CD4-positive, alpha-beta T cell (primary cell): ENCODE results near the gene PINK1. TPM values are rescaled to one million over a fixed set of nuclear protein-coding genes. Genes with fewer than 3 reads are reported as not detected.
"Not testable (repeated sequence)": the region's sequence is repeated elsewhere in the genome, so short reads cannot be mapped to it uniquely, and the experiment has no call there.

Source experiments
- ATAC-seq: fragments of 200-7000 bp; cut with Tn5 transposase; one replicate; pipeline ENCODE4 v1.10.0; 2022; ENCODE audit warnings: mild to moderate bottlenecking; ENCODE audit not compliant: poor library complexity
- CTCF ChIA-PET: fragments of 350-600 bp; sonication (Branson Sonifier 250); formaldehyde crosslinking; loops from one replicate; lab custom pipeline; 2021; ENCODE audit warnings: antibody characterized with exemption, inconsistent platforms; lab: Charles Lee
- POLR2A ChIA-PET: fragments of 350-600 bp; sonication (Branson Sonifier 250); formaldehyde crosslinking; loops from one replicate; lab custom pipeline; 2021; ENCODE audit warnings: antibody characterized with exemption, inconsistent platforms; lab: Charles Lee
- DNase-seq, 14 experiments: peaks; one replicate each; pipeline ENCODE4 v3.0.0-alpha.2; 2013 to 2020; ENCODE audit warnings: mixed read lengths in 2 of 14
- H3K27ac ChIP-seq, 2 donors: one replicate each; pipeline versions ENCODE4 v1.5.1 to v1.7.0; 2013; ENCODE audit warnings: low read length in 2 of 2, low read depth in 1 of 2, mild to moderate bottlenecking in 1 of 2
- H3K27me3 ChIP-seq, 2 experiments: 1 replicate in 1 of 2; 2 replicates in 1 of 2; pipeline versions ENCODE4 v1.6.1 to v1.7.0; 2013; ENCODE audit warnings: low read length in 2 of 2, control low read depth in 1 of 2, mild to moderate bottlenecking in 1 of 2, moderate library complexity in 1 of 2; ENCODE audit not compliant: insufficient read depth in 2 of 2, control insufficient read depth in 1 of 2
- H3K36me3 ChIP-seq: one replicate; pipeline ENCODE4 v1.6.1; 2013; ENCODE audit warnings: low read length, control low read depth; ENCODE audit not compliant: insufficient read depth
- H3K4me1 ChIP-seq: one replicate; pipeline ENCODE4 v1.6.1; 2013; ENCODE audit warnings: low read length, control low read depth; ENCODE audit not compliant: insufficient read depth
- H3K4me3 ChIP-seq: one replicate; pipeline ENCODE4 v1.5.1; 2013; ENCODE audit warnings: mild to moderate bottlenecking, low read length, moderate library complexity
- H3K9me3 ChIP-seq, 2 experiments: 1 replicate in 1 of 2; 2 replicates in 1 of 2; pipeline versions ENCODE4 v1.6.1 to v1.7.0; 2013; ENCODE audit warnings: low read length in 2 of 2, mild to moderate bottlenecking in 2 of 2, control low read depth in 1 of 2, moderate library complexity in 1 of 2; ENCODE audit not compliant: control insufficient read depth in 1 of 2, insufficient read depth in 1 of 2
- H3K27ac Mint-ChIP-seq: one replicate; pipeline ENCODE4 v1.8.0; 2020; ENCODE audit warnings: mixed read lengths
- H3K27me3 Mint-ChIP-seq: one replicate; pipeline ENCODE4 v1.8.0; 2021; ENCODE audit warnings: mixed read lengths
- H3K36me3 Mint-ChIP-seq: one replicate; pipeline ENCODE4 v1.8.0; 2021; ENCODE audit warnings: low read depth, mixed read lengths
- H3K4me1 Mint-ChIP-seq: one replicate; pipeline ENCODE4 v1.8.0; 2021; ENCODE audit warnings: low read depth, mixed read lengths
- H3K4me3 Mint-ChIP-seq: one replicate; pipeline ENCODE4 v1.8.0; 2020; ENCODE audit warnings: mild to moderate bottlenecking, mixed read lengths
- H3K9me3 Mint-ChIP-seq: one replicate; pipeline ENCODE4 v1.8.0; 2020; ENCODE audit warnings: mixed read lengths
- intact Hi-C, 2 experiments: fragments of 100-400 bp; cut with DNase I in 1 of 2; cut with micrococcal nuclease in 1 of 2; formaldehyde crosslinking; loops; one replicate each; pipeline versions ENCODE4 v1.15.1 to v1.9.0; 2023 to 2025; cut with DNase I, micrococcal nuclease
- total RNA-seq, 174 experiments: library from RNA in 2 of 174; stranded (reverse) in 2 of 174; gene quantifications; one replicate each; pipeline ENCODE4 v1.2.3 and lab custom pipeline; 2021 to 2026
- TF ChIP-seq, protein P1 (sequence below): fragments of 200-600 bp; IDR thresholded peaks from one replicate; pipeline ENCODE4 v1.8.0; 2022; ENCODE audit warnings: antibody characterized with exemption, mild to moderate bottlenecking

Gene PINK1
- total RNA-seq, 2 experiments from 2014 or later: 6.6 to 7.5 TPM

DNA sequence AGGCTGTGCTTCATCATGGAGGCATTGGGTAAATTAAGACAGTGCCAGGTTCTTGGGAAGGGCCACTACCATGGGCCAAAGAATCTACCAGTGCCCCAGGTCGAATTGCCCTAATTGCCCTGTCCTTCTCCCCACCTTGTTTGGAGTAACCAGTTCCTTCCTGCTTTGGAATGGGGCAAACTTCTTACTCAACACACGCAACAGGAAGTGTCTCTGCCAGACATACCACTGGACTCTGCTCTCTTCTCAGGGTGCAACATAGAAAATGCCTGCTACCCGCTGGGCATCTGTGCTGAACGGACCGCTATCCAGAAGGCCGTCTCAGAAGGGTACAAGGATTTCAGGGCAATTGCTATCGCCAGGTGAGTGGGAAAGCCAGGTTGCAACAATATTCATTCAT, 28.6 kb upstream of the PINK1 start:
- Mint-ChIP-seq H3K27me3 (peaks cover 15% of the 10 kb centered on the region), H3K9me3 (no peaks in the 10 kb centered on the region), H3K4me3 (no peak overlapping the region), H3K36me3 (no peaks in the 10 kb centered on the region), H3K4me1 (no peaks in the 10 kb centered on the region), H3K27ac (no peak overlapping the region)
- intact Hi-C loops: no loop called here
- H3K36me3 ChIP-seq: no peaks in the 10 kb centered on the region
- no peaks in the 10 kb centered on the region for H3K4me1 ChIP-seq
- no peaks in the 10 kb centered on the region for H3K9me3 ChIP-seq
- no peak overlapping the region for H3K4me3 ChIP-seq
- ChIA-PET CTCF (no interaction called here), POLR2A (no interaction called here)
- DNase-seq (no peak), ATAC-seq (no peak)
- no peaks in the 10 kb centered on the region for H3K27me3 ChIP-seq
- TF ChIP-seq, protein P1, sequence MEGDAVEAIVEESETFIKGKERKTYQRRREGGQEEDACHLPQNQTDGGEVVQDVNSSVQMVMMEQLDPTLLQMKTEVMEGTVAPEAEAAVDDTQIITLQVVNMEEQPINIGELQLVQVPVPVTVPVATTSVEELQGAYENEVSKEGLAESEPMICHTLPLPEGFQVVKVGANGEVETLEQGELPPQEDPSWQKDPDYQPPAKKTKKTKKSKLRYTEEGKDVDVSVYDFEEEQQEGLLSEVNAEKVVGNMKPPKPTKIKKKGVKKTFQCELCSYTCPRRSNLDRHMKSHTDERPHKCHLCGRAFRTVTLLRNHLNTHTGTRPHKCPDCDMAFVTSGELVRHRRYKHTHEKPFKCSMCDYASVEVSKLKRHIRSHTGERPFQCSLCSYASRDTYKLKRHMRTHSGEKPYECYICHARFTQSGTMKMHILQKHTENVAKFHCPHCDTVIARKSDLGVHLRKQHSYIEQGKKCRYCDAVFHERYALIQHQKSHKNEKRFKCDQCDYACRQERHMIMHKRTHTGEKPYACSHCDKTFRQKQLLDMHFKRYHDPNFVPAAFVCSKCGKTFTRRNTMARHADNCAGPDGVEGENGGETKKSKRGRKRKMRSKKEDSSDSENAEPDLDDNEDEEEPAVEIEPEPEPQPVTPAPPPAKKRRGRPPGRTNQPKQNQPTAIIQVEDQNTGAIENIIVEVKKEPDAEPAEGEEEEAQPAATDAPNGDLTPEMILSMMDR: no peak
- no peak overlapping the region for H3K27ac ChIP-seq

DNA sequence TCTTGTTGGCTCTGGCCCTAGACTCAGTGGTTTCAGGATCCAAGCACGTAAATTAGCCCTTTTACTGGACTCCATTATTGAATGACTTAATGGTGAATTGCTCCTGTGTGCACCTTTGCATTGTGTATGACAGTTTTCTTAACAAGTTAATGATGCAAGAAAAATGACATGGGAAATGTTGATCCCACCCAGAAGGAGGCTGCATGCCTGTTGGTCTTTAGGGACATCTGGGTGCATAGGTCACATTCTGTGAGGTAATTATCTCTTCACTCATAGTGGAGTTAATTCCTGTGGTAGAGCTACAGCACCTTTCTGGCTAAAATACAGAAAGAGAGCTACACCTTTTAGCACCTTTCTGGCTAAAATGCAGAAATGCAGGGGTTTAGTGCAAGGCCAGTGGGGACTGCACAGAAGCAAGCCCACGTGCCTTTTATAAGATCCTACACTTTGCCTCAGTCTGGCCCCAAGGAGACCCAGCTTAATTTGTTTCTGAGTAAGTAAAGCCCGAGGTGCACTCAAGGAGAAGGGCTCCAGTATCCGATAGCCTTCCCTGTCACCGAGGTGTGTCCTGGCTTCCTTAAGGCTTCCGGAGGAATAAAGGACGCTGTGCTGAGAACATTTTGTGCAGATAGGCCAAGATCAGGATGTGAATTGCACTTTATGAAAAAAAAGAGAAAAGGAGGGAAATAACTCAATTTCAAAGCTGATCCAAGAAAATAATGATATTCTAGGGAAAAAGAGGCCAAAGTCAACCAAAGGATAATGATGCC, 26.3 kb upstream of the PINK1 start:
- POLR2A ChIA-PET: interaction anchor here (0.6 kb wide), 1 partner anchor 72 kb away, joined by 3 read pairs; no protein-coding TSS in a partner anchor
- H3K9me3 Mint-ChIP-seq, H3K4me3 Mint-ChIP-seq, ATAC-seq, H3K4me1 ChIP-seq, H3K27ac Mint-ChIP-seq, H3K9me3 ChIP-seq, intact Hi-C loops, H3K27me3 ChIP-seq, H3K36me3 ChIP-seq, H3K4me1 Mint-ChIP-seq, H3K27ac ChIP-seq, H3K4me3 ChIP-seq, DNase-seq, H3K36me3 Mint-ChIP-seq, CTCF ChIA-PET: not testable (repeated sequence)
- H3K27me3 Mint-ChIP-seq: peaks cover 11% of the 10 kb centered on the region

GRCh38 chr1:20609541-20609940, 23.7 kb upstream of the PINK1 start:
- ChIA-PET POLR2A (no interaction called here), CTCF (no interaction called here)
- TF ChIP-seq, protein P1: no peak
- no peaks in the 10 kb centered on the region for H3K9me3 Mint-ChIP-seq
- no peak overlapping the region for H3K4me3 Mint-ChIP-seq
- no peaks in the 10 kb centered on the region for H3K27me3 ChIP-seq
- intact Hi-C loops: no loop called here
- H3K27ac Mint-ChIP-seq: no peak overlapping the region
- DNase-seq (no peak), ATAC-seq (no peak)
- H3K36me3 ChIP-seq: no peaks in the 10 kb centered on the region
- H3K27me3 Mint-ChIP-seq: peaks cover 4% of the 10 kb centered on the region
- H3K36me3 Mint-ChIP-seq: no peaks in the 10 kb centered on the region
- H3K4me1 ChIP-seq: no peaks in the 10 kb centered on the region
- no peak overlapping the region for H3K4me3 ChIP-seq
- H3K27ac ChIP-seq: no peak overlapping the region
- no peaks in the 10 kb centered on the region for H3K9me3 ChIP-seq
- no peaks in the 10 kb centered on the region for H3K4me1 Mint-ChIP-seq

DNA sequence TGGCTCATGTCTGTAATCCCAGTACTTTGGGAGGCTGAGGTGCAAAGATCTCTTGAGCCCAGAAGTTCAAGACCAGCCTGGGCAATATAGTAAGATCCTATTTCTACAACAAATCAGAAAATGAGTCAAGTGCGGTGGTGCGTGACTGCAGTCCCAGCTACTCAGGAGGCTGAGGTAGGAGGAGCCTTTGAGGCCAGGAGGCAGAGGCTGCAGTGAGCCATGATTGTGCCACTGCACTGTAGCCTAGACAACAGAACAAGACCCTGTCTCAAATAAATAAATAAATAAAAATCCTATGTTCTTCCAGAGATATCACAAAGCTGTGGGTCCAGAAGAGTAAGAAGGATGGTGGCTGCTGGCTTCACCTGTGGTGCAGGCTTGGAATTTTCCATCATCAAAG, 22.3 kb upstream of the PINK1 start:
- TF ChIP-seq, protein P1: no peak
- Histone ChIP-seq H3K4me3 (no peak overlapping the region), H3K9me3 (no peaks in the 10 kb centered on the region), H3K36me3 (no peaks in the 10 kb centered on the region), H3K27me3 (no peaks in the 10 kb centered on the region), H3K4me1 (no peaks in the 10 kb centered on the region), H3K27ac (no peak overlapping the region)
- no peak overlapping the region for H3K4me3 Mint-ChIP-seq
- ATAC-seq: no peak
- no peaks in the 10 kb centered on the region for H3K9me3 Mint-ChIP-seq
- CTCF ChIA-PET: no interaction called here
- intact Hi-C loops: no loop called here
- no peak overlapping the region for H3K27ac Mint-ChIP-seq
- POLR2A ChIA-PET: no interaction called here
- DNase-seq: no peak
- H3K4me1 Mint-ChIP-seq: no peaks in the 10 kb centered on the region
- H3K36me3 Mint-ChIP-seq: no peaks in the 10 kb centered on the region
- H3K27me3 Mint-ChIP-seq: peaks cover 4% of the 10 kb centered on the region
